ENCODE measurements around the gene RBM6.

The RBM6 gene

GRCh38 chr3:50126287-50127211, 186.6 kb downstream of the RBM6 start:
- no peak for DNase-seq (ENCODE audit: low read depth)
